Activated CD8-positive, alpha-beta T cell treated with anti-CD3 and anti-CD28 coated beads for 36 hours (primary cell): ENCODE measurements around the gene HAGH. TPM values are rescaled to one million over a fixed set of nuclear protein-coding genes. Genes with fewer than 3 reads are reported as not detected.

Source experiments
- ATAC-seq: fragments of 200-7000 bp; cut with Tn5 transposase; one replicate; pipeline ENCODE4 v1.10.0; 2021; ENCODE audit warnings: mild to moderate bottlenecking, moderate library complexity
- CTCF ChIA-PET: fragments of 350-600 bp; sonication (Branson Sonifier 250); formaldehyde crosslinking; loops from one replicate; lab custom pipeline; 2021; ENCODE audit warnings: antibody characterized with exemption; lab: Charles Lee
- POLR2A ChIA-PET: fragments of 350-600 bp; sonication (Branson Sonifier 250); formaldehyde crosslinking; loops from one replicate; lab custom pipeline; 2021; ENCODE audit warnings: antibody characterized with exemption; lab: Charles Lee
- DNase-seq: peaks from one replicate; pipeline ENCODE4 v3.0.0-alpha.2; 2020
- H3K27ac Mint-ChIP-seq: one replicate; pipeline ENCODE4 v1.8.0; 2021; ENCODE audit warnings: mild to moderate bottlenecking, mixed read lengths
- H3K27me3 Mint-ChIP-seq: one replicate; pipeline ENCODE4 v1.8.0; 2021; ENCODE audit warnings: mixed read lengths
- H3K36me3 Mint-ChIP-seq: one replicate; pipeline ENCODE4 v1.8.0; 2021; ENCODE audit warnings: low read depth, mixed read lengths
- H3K4me1 Mint-ChIP-seq: one replicate; pipeline ENCODE4 v1.8.0; 2021; ENCODE audit warnings: low read depth, mixed read lengths
- H3K4me3 Mint-ChIP-seq: one replicate; pipeline ENCODE4 v1.8.0; 2021; ENCODE audit warnings: mild to moderate bottlenecking, moderate library complexity, mixed read lengths
- H3K9me3 Mint-ChIP-seq: one replicate; pipeline ENCODE4 v1.8.0; 2021; ENCODE audit warnings: mixed read lengths
- intact Hi-C: fragments of 100-400 bp; cut with micrococcal nuclease; formaldehyde crosslinking; loops from one replicate; pipeline ENCODE4 v1.10.0; 2022
- total RNA-seq, 2 experiments: library from RNA; stranded (reverse); gene quantifications; one replicate each; pipeline ENCODE4 v1.2.3, GENCODE V29; 2021
- TF ChIP-seq, protein P1 (sequence below): fragments of 200-600 bp; IDR thresholded peaks from one replicate; pipeline ENCODE4 v1.8.0; 2022; ENCODE audit warnings: antibody characterized with exemption, mild to moderate bottlenecking

HAGH gene
- total RNA-seq, 2 experiments from 2014 or later, result 32.0 to 35.7 TPM

DNA sequence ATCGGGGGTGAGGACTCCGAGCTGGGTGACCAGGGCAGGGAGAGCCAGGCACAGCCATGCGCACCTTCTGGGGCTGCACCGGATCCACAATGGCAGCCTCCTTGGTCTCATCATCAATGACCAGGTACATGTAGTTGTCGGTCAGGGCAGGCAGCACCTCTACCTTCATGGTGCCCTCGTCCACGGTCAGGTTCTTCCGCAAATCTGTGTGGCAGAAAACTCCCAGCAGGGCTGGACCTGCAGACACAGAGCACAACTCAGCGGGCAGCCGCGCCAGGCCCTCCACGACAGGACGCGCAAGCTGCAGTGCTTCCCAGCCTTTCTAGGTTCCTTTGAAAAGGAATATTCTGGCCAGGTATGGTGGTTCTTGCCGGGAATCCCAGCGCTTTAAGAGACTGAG, 3.8 kb downstream of the HAGH start:
- no peak overlapping the region for H3K27ac Mint-ChIP-seq

DNA sequence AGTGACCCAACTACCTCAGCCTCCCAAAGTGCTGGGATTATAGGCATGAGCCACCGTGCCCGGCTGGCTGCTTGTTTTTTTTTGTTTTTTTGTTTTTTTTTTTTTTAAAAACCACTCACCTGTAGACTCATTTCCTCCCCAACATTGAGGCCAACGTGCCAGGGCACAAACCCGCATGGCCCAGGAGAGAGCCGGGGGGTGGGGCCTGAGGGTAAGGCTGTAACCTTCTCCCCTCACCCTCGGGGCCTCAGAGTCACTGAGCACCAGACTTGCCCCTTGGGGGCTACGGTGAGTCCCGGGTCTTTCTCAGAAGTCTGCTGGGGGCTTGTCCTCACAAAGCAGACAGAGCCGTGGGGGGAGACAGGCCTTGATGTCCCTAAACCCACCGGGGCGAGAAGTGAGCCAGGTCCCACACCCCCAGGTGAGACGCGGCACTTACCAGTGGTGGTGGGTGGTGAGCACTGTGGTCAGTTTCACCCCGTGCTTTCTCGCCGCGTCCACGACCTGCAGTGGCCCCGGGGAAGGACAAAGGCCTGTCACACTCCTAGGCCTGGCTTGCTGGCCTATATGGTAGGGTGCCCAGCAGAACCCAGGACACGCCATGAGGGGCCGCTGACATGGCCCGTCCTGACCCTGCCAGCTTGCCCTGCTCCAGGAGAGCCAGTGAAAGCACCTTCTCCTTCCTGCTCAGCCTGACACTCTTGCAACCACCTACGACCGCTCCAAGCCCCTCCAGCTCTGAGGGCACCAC, 4.6 kb downstream of the HAGH start:
- peaks cover 4% of the 10 kb centered on the region for H3K36me3 Mint-ChIP-seq
- no peak overlapping the region for H3K4me3 Mint-ChIP-seq
- H3K9me3 Mint-ChIP-seq, result no peaks in the 10 kb centered on the region
- H3K27me3 Mint-ChIP-seq, result no peaks in the 10 kb centered on the region
- CTCF ChIA-PET, result no interaction called here
- no peak for ATAC-seq
- intact Hi-C loops, result no loop called here
- DNase-seq, result no peak
- TF ChIP-seq, protein P1, sequence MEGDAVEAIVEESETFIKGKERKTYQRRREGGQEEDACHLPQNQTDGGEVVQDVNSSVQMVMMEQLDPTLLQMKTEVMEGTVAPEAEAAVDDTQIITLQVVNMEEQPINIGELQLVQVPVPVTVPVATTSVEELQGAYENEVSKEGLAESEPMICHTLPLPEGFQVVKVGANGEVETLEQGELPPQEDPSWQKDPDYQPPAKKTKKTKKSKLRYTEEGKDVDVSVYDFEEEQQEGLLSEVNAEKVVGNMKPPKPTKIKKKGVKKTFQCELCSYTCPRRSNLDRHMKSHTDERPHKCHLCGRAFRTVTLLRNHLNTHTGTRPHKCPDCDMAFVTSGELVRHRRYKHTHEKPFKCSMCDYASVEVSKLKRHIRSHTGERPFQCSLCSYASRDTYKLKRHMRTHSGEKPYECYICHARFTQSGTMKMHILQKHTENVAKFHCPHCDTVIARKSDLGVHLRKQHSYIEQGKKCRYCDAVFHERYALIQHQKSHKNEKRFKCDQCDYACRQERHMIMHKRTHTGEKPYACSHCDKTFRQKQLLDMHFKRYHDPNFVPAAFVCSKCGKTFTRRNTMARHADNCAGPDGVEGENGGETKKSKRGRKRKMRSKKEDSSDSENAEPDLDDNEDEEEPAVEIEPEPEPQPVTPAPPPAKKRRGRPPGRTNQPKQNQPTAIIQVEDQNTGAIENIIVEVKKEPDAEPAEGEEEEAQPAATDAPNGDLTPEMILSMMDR, result no peak
- peaks cover 15% of the 10 kb centered on the region for H3K4me1 Mint-ChIP-seq
- POLR2A ChIA-PET, result no interaction called here
- H3K27ac Mint-ChIP-seq, result no peak overlapping the region

More for the DNA sequence above, 3.8 kb downstream of the HAGH start:
- peaks cover 5% of the 10 kb centered on the region for H3K36me3 Mint-ChIP-seq
- H3K4me1 Mint-ChIP-seq, result peaks cover 20% of the 10 kb centered on the region
- intact Hi-C loops, result no loop called here
- CTCF ChIA-PET, result no interaction called here
- POLR2A ChIA-PET, result interaction anchor here (1.4 to 1.7 kb wide), 2 partner anchors 51 to 141 kb away, joined by 3 to 4 read pairs; partner anchors contain the start of gene RPS2
- H3K27me3 Mint-ChIP-seq, result no peaks in the 10 kb centered on the region
- H3K9me3 Mint-ChIP-seq, result no peaks in the 10 kb centered on the region
- ATAC-seq, result no peak
- TF ChIP-seq, protein P1, result no peak
- DNase-seq, result no peak
- no peak overlapping the region for H3K4me3 Mint-ChIP-seq

DNA sequence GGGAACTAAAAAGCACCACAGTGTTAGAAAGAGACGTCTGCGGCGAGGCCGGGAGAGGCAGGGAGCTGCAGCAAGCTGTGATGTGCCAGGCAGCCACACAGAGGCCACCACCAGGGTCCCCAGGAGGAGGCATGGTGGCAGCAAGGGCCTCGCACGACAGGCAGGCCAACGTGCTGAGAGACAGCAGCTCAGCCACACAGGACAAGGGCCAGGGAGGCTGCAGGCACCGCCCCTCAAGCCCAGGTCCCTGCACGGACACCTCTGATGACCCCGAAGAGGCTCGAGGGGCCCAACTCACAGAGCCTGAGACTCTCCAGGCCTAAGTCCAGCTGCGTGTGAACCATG, 5.7 kb downstream of the HAGH start:
- no peaks in the 10 kb centered on the region for H3K9me3 Mint-ChIP-seq
- no peak overlapping the region for H3K4me3 Mint-ChIP-seq
- intact Hi-C loops, result no loop called here
- DNase-seq, result no peak
- TF ChIP-seq, protein P1, result no peak
- H3K4me1 Mint-ChIP-seq, result peaks cover 15% of the 10 kb centered on the region
- no peaks in the 10 kb centered on the region for H3K27me3 Mint-ChIP-seq
- peaks cover 4% of the 10 kb centered on the region for H3K36me3 Mint-ChIP-seq
- POLR2A ChIA-PET, result no interaction called here
- CTCF ChIA-PET, result no interaction called here
- no peak for ATAC-seq
- no peak overlapping the region for H3K27ac Mint-ChIP-seq

DNA sequence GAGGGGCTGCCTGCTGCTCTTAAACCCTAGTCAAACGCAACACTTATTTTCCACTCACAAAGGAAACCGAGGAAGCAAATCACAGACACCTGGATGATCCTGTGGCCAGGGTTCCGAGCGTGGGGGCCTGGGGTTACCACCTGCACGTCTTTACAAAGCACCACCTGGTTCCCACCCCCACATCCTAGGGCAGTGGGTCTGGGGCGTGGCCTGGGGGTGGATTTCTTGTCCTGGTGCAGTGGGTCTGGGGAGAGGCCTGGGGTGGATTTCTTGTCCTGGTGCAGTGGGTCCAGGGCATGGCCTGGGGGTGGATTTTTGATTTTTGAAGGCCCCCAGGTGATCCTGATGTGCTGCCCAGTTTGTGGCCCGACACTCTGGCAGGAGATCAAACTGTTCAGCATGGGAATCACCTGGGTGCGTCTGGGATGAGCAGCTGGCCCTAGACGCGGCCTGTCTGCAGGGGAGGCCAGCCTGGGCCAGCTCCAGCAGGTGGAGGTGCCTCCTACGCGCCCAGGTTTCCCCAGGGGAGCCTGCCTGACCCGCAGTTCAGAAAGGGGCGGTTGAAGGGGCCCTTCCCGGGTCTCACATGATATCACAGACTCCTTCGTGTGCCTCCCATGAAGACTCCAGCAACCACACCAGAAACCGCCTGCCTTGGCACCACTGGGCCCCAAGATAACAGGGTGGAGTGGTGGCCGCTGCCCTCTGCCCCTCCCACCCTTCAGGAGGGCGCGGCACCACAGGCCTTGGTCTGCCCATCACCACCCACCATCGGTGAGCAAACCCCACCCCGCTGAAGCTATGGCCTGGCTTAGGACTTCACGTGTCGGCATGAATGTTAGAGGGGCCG, 6.3 kb downstream of the HAGH start:
- Mint-ChIP-seq H3K36me3 (peaks cover 6% of the 10 kb centered on the region), H3K27ac (no peak overlapping the region), H3K4me1 (peaks cover 10% of the 10 kb centered on the region), H3K9me3 (no peaks in the 10 kb centered on the region), H3K4me3 (no peak overlapping the region), H3K27me3 (no peaks in the 10 kb centered on the region)
- TF ChIP-seq, protein P1, result no peak
- ATAC-seq, result no peak
- intact Hi-C loops, result no loop called here
- no peak for DNase-seq
- ChIA-PET CTCF (no interaction called here), POLR2A (no interaction called here)

DNA sequence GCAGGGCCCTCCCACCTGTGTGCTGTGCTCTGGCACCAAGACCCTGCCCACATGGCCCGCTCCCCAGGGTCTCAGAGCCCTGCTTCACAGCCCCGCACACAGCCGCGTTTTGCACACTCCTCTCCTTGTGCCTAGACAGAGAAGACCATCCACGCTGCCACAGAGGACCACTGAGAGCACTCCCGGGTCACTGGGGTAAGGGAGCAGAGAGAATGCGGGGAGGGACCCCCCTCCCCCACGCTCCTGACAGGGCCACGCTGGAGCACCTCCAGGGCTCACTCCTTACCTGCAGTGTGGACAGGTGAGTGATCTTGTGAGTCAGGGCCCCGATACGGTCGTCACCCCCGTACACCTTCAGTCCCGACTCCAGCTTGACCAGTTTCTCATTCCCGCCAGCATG, 7.0 kb downstream of the HAGH start:
- H3K4me3 Mint-ChIP-seq, result no peak overlapping the region
- no peak for ATAC-seq
- H3K36me3 Mint-ChIP-seq, result peaks cover 12% of the 10 kb centered on the region
- ChIA-PET POLR2A (no interaction called here), CTCF (no interaction called here)
- intact Hi-C loops, result no loop called here
- no peak for DNase-seq
- H3K4me1 Mint-ChIP-seq, result peaks cover 7% of the 10 kb centered on the region
- H3K27ac Mint-ChIP-seq, result no peak overlapping the region
- no peaks in the 10 kb centered on the region for H3K27me3 Mint-ChIP-seq
- H3K9me3 Mint-ChIP-seq, result no peaks in the 10 kb centered on the region
- TF ChIP-seq, protein P1, result no peak
